K562 (cell line): ENCODE results near the gene SYT1. TPM values are rescaled to one million over a fixed set of nuclear protein-coding genes. Genes with fewer than 3 reads are reported as not detected.

ENCODE experiments used
- CBFB ChIP-seq: sonication (generic); formaldehyde crosslinking; IDR thresholded peaks from 2 replicates; pipeline ENCODE4 v1.4.0; 2020; ENCODE audit warnings: mild to moderate bottlenecking, missing genetic modification reagents
- E2F4 ChIP-seq: sonication (generic); formaldehyde crosslinking; IDR thresholded peaks from 2 replicates; pipeline ENCODE4 v1.8.0; 2022; ENCODE audit warnings: mild to moderate bottlenecking, low read depth, missing genetic modification reagents
- FOXJ2 ChIP-seq: fragments of 200-800 bp; sonication (Bioruptor generic); IDR thresholded peaks from 2 replicates; pipeline ENCODE4 v1.6.1; 2016; ENCODE audit warnings: missing genetic modification characterization, missing compliant biosample characterization
- JUND ChIP-seq, 2 experiments: IDR thresholded peaks; 2 replicates in 1 of 2; 3 replicates in 1 of 2; pipeline ENCODE4 v1.6.1; 2011; ENCODE audit warnings: borderline replicate concordance in 2 of 2, low read depth in 2 of 2, low read length in 2 of 2, improper control_type of control experiment in 1 of 2, missing biosample characterization in 1 of 2, missing genetic modification characterization in 1 of 2, missing genetic modification reagents in 1 of 2
- NKRF ChIP-seq: fragments of 450-650 bp; IDR thresholded peaks from 2 replicates; pipeline ENCODE4 v1.6.1; 2016; ENCODE audit warnings: borderline replicate concordance
- PCBP1 ChIP-seq: fragments of 200-400 bp; formaldehyde crosslinking; IDR thresholded peaks from 2 replicates; pipeline ENCODE4 v1.6.1; 2018; ENCODE audit warnings: mild to moderate bottlenecking, low read depth, low read length; ENCODE audit not compliant: poor library complexity, severe bottlenecking
- SMARCA5 ChIP-seq: fragments of 450-650 bp; IDR thresholded peaks from 2 replicates; pipeline ENCODE4 v1.6.1; 2016
- TRIM25 ChIP-seq: fragments of 450-650 bp; IDR thresholded peaks from 2 replicates; pipeline ENCODE4 v1.7.0; 2016; ENCODE audit warnings: borderline replicate concordance
- ZNF165 ChIP-seq: fragments of 250-450 bp; sonication (Bioruptor Pico); IDR thresholded peaks from 2 replicates; pipeline ENCODE4 v1.4.0; 2020; ENCODE audit warnings: borderline replicate concordance
- ZNF263 ChIP-seq: sonication (generic); formaldehyde crosslinking; IDR thresholded peaks from 2 replicates; pipeline ENCODE4 v1.8.0; 2022; ENCODE audit warnings: mild to moderate bottlenecking, missing genetic modification reagents, borderline replicate concordance
- polyA plus RNA-seq, 8 experiments: library from polyadenylated mRNA; depleted of rRNA in 4 of 8; stranded (reverse) in 5 of 8; unstranded in 3 of 8; fragments of >200 nt; fragmentation: Nextera tagmentation in 2 of 8; fragmentation: Illumina TruSeq in 1 of 8; extraction: Ambion mirVana in 2 of 8; extraction: Trizol in 1 of 8; gene quantifications; 2 replicates each; pipeline versions ENCODE4 v1.2.1 to v1.2.3, GENCODE V29; 2011 to 2014; ENCODE audit warnings: inconsistent platforms in 1 of 8, missing spikeins in 1 of 8
- total RNA-seq, 7 experiments: library from RNA; depleted of rRNA in 6 of 7; stranded (reverse); fragments of >200 nt in 6 of 7; fragmentation: Illumina TruSeq in 2 of 7; extraction: Trizol in 2 of 7; gene quantifications; 2 replicates each; pipeline versions ENCODE4 v1.2.1 to v1.2.3, GENCODE V29; 2011 to 2021; ENCODE audit warnings: low replicate concordance in 1 of 7

SYT1 gene
- total and polyA plus RNA-seq, 9 of the 15 experiments (the other 6 are each of a cell fraction or from before 2014, with no cell fraction given): 0.03 to 0.13 (median 0.07) TPM; not detected in 4

- TF ChIP-seq TRIM25: no peak
- no peak for TF ChIP-seq CBFB (CRISPR knock-in tag)
- no peak for TF ChIP-seq NKRF
- TF ChIP-seq ZNF165 (CRISPR knock-in tag): no peak
- no peak for TF ChIP-seq FOXJ2 (tag)
- no peak for TF ChIP-seq SMARCA5
- no peak for TF ChIP-seq PCBP1
- TF ChIP-seq ZNF263 (CRISPR knock-in tag): no peak
- TF ChIP-seq JUND (IDR thresholded peaks at IDR 0.05; ENCODE audit: borderline replicate concordance, low read depth, low read length): no peak
- TF ChIP-seq JUND (tag; IDR thresholded peaks at IDR 0.05; ENCODE audit: borderline replicate concordance, low read depth, low read length): no peak
- no peak for TF ChIP-seq E2F4 (CRISPR knock-in tag)
Observed at GRCh38 chr12:79127271-79127751, 262.7 kb downstream of the SYT1 start (continued).
